IMR-90 (cell line): ENCODE measurements around the gene ID3. TPM values are rescaled to one million over a fixed set of nuclear protein-coding genes. Genes with fewer than 3 reads are reported as not detected.

ENCODE experiments used
- ATAC-seq: fragments of 200-7000 bp; cut with Tn5 transposase; 2 replicates; pipeline ENCODE4 v1.9.1; 2020; ENCODE audit warnings: low read depth, mild to moderate bottlenecking, moderate library complexity
- BruUV-seq: library from RNA; stranded (reverse); fragments of 400-500 nt; replicated peaks from 2 replicates; lab custom pipeline; 2021; lab: Mats Ljungman, UMichigan
- CTCF ChIA-PET: fragments of 300-600 bp; formaldehyde crosslinking; extraction: SDS; loops from one replicate; lab custom pipeline; 2021; ENCODE audit warnings: antibody characterized with exemption; lab: Yijun Ruan, JAX
- POLR2A ChIA-PET: fragments of 300-600 bp; sonication (Branson Sonifier 250); formaldehyde crosslinking; loops from one replicate; lab custom pipeline; 2022; ENCODE audit warnings: antibody characterized with exemption; ENCODE audit not compliant: unreplicated experiment; lab: Charles Lee
- DNase-seq: peaks from one replicate; pipeline ENCODE4 v3.0.0; 2013
- H2AFZ ChIP-seq: replicated peaks from 2 replicates; pipeline ENCODE3; 2013; ENCODE audit warnings: low read length, mild to moderate bottlenecking; ENCODE audit not compliant: poor library complexity
- H2AK5ac ChIP-seq: 2 replicates; pipeline ENCODE4 v1.6.1; 2013; ENCODE audit warnings: low read depth, low read length, inconsistent platforms
- H2AK9ac ChIP-seq: replicated peaks from 2 replicates; pipeline ENCODE3; 2013; ENCODE audit warnings: mild to moderate bottlenecking, low read depth, low read length, moderate library complexity; ENCODE audit not compliant: poor library complexity
- H2BK120ac ChIP-seq: 2 replicates; pipeline ENCODE4 v1.6.1; 2013; ENCODE audit warnings: low read depth, low read length, inconsistent platforms
- H2BK15ac ChIP-seq: 3 replicates; pipeline ENCODE4 v1.6.1; 2013; ENCODE audit warnings: low read depth, low read length, inconsistent platforms
- H2BK20ac ChIP-seq: 2 replicates; pipeline ENCODE4 v1.6.1; 2013; ENCODE audit warnings: low read depth, mild to moderate bottlenecking, inconsistent platforms, low read length, moderate library complexity
- H2BK5ac ChIP-seq: 2 replicates; pipeline ENCODE4 v1.6.1; 2013; ENCODE audit warnings: mild to moderate bottlenecking, low read depth, low read length, inconsistent platforms; ENCODE audit not compliant: poor library complexity, severe bottlenecking
- H3K14ac ChIP-seq: replicated peaks from 2 replicates; pipeline ENCODE4 v1.6.1; 2013; ENCODE audit warnings: low read depth, low read length, inconsistent platforms
- H3K18ac ChIP-seq: 2 replicates; pipeline ENCODE4 v1.6.1; 2013; ENCODE audit warnings: low read depth, low read length, control low read depth
- H3K23ac ChIP-seq: 2 replicates; pipeline ENCODE4 v1.6.1; 2013; ENCODE audit warnings: low read depth, low read length, inconsistent platforms
- H3K27ac ChIP-seq: 2 replicates; pipeline ENCODE4 v1.5.1; 2013; ENCODE audit warnings: mild to moderate bottlenecking, control low read depth, low read length; ENCODE audit not compliant: insufficient read depth
- H3K27me3 ChIP-seq: 2 replicates; pipeline ENCODE4 v1.6.1; 2013; ENCODE audit warnings: low read length; ENCODE audit not compliant: control insufficient read depth, insufficient read depth
- H3K36me3 ChIP-seq: 2 replicates; pipeline ENCODE4 v1.6.1; 2013; ENCODE audit warnings: low read length, mixed read lengths; ENCODE audit not compliant: control insufficient read depth, insufficient read depth
- H3K4ac ChIP-seq: 2 replicates; pipeline ENCODE4 v1.6.1; 2013; ENCODE audit warnings: low read depth, low read length, inconsistent platforms
- H3K4me1 ChIP-seq: 2 replicates; pipeline ENCODE4 v1.6.1; 2013; ENCODE audit warnings: low read length, mixed read lengths; ENCODE audit not compliant: control insufficient read depth, insufficient read depth
- H3K4me2 ChIP-seq: 2 replicates; pipeline ENCODE4 v1.6.1; 2013; ENCODE audit warnings: low read depth, mild to moderate bottlenecking, control low read depth, low read length, moderate library complexity
- H3K4me3 ChIP-seq: 2 replicates; pipeline ENCODE4 v1.5.1; 2013; ENCODE audit warnings: low read depth, mild to moderate bottlenecking, control low read depth, low read length, moderate library complexity; ENCODE audit not compliant: insufficient read depth
- H3K56ac ChIP-seq: 2 replicates; pipeline ENCODE4 v1.6.1; 2013; ENCODE audit warnings: low read length, inconsistent platforms; ENCODE audit not compliant: insufficient read depth; ENCODE audit errors: extremely low read depth
- H3K79me1 ChIP-seq, 2 experiments: 2 replicates each; pipeline ENCODE4 v1.6.1; 2013; ENCODE audit warnings: low read length in 2 of 2, inconsistent platforms in 1 of 2, low read depth in 1 of 2
- H3K9ac ChIP-seq: 2 replicates; pipeline ENCODE4 v1.6.1; 2013; ENCODE audit warnings: low read depth, low read length, control low read depth
- H3K9me1 ChIP-seq: 2 replicates; pipeline ENCODE4 v1.6.1; 2013; ENCODE audit warnings: low read length, inconsistent platforms; ENCODE audit not compliant: insufficient read depth
- H3K9me3 ChIP-seq: 2 replicates; pipeline ENCODE4 v1.6.1; 2013; ENCODE audit warnings: low read length; ENCODE audit not compliant: control insufficient read depth, insufficient read depth
- H4K20me1 ChIP-seq: 2 replicates; pipeline ENCODE4 v1.6.1; 2013; ENCODE audit warnings: low read length, inconsistent platforms; ENCODE audit not compliant: insufficient read depth
- H4K5ac ChIP-seq: 2 replicates; pipeline ENCODE4 v1.6.1; 2013; ENCODE audit warnings: mild to moderate bottlenecking, low read depth, low read length, control low read depth
- H4K8ac ChIP-seq, 2 experiments: 2 replicates each; pipeline ENCODE4 v1.6.1; 2013; ENCODE audit warnings: low read depth in 2 of 2, low read length in 2 of 2, control low read depth in 1 of 2, inconsistent platforms in 1 of 2
- H4K91ac ChIP-seq: 2 replicates; pipeline ENCODE4 v1.6.1; 2013; ENCODE audit warnings: low read depth, low read length, inconsistent platforms; ENCODE audit not compliant: insufficient read depth
- BHLHE40 ChIP-seq: fragments of 150-350 bp; IDR thresholded peaks from 2 replicates; pipeline ENCODE4 v1.6.1; 2016; ENCODE audit warnings: mild to moderate bottlenecking, low read depth, low read length
- CEBPB ChIP-seq: IDR thresholded peaks from 2 replicates; pipeline ENCODE4 v1.6.1; 2012; ENCODE audit warnings: low read depth, low read length, improper control_type of control experiment
- CHD1 ChIP-seq: IDR thresholded peaks from 2 replicates; pipeline ENCODE4 v1.6.1; 2012; ENCODE audit warnings: low read depth, low read length, improper control_type of control experiment
- CTCF ChIP-seq: conservative IDR thresholded peaks from 2 replicates; pipeline ENCODE4 v1.5.1; 2012; ENCODE audit warnings: mild to moderate bottlenecking, low read depth, low read length, improper control_type of control experiment
- ELK1 ChIP-seq: fragments of 150-350 bp; IDR thresholded peaks from 2 replicates; pipeline ENCODE4 v1.6.1; 2016; ENCODE audit warnings: low read depth, mild to moderate bottlenecking, low read length, moderate library complexity, borderline replicate concordance
- FOS ChIP-seq: fragments of 150-350 bp; IDR thresholded peaks from 2 replicates; pipeline ENCODE4 v1.6.1; 2016; ENCODE audit warnings: low read depth, low read length
- MAFK ChIP-seq: IDR thresholded peaks from 2 replicates; pipeline ENCODE4 v1.6.1; 2012; ENCODE audit warnings: low read depth, low read length, improper control_type of control experiment
- MAZ ChIP-seq: IDR thresholded peaks from 2 replicates; pipeline ENCODE4 v1.6.1; 2012; ENCODE audit warnings: low read depth, mild to moderate bottlenecking, low read length, improper control_type of control experiment, moderate library complexity, borderline replicate concordance
- MXI1 ChIP-seq: IDR thresholded peaks from 2 replicates; pipeline ENCODE4 v1.6.1; 2012; ENCODE audit warnings: low read depth, mild to moderate bottlenecking, low read length, moderate library complexity, borderline replicate concordance
- NFE2L2 ChIP-seq: fragments of 150-350 bp; IDR thresholded peaks from 2 replicates; pipeline ENCODE4 v1.6.1; 2016; ENCODE audit warnings: low read depth, mild to moderate bottlenecking, low read length
- POLR2A ChIP-seq: IDR thresholded peaks from 2 replicates; pipeline ENCODE4 v1.6.1; 2012; ENCODE audit warnings: mild to moderate bottlenecking, low read depth, low read length
- RAD21 ChIP-seq: IDR thresholded peaks from 2 replicates; pipeline ENCODE4 v1.6.1; 2012; ENCODE audit warnings: low read length, improper control_type of control experiment
- RCOR1 ChIP-seq: IDR thresholded peaks from 2 replicates; pipeline ENCODE4 v1.6.1; 2012; ENCODE audit warnings: mild to moderate bottlenecking, low read length, improper control_type of control experiment; ENCODE audit not compliant: insufficient replicate concordance
- RFX5 ChIP-seq: IDR thresholded peaks from 2 replicates; pipeline ENCODE4 v1.8.0; 2012; ENCODE audit warnings: low read depth, mild to moderate bottlenecking, low read length, moderate library complexity
- SMC3 ChIP-seq: fragments of 150-350 bp; IDR thresholded peaks from 2 replicates; pipeline ENCODE4 v1.6.1; 2016; ENCODE audit warnings: low read depth, mild to moderate bottlenecking, antibody characterized with exemption, low read length, moderate library complexity
- USF2 ChIP-seq: fragments of 150-350 bp; IDR thresholded peaks from 2 replicates; pipeline ENCODE4 v1.6.1; 2017; ENCODE audit warnings: mild to moderate bottlenecking, antibody characterized with exemption, low read length, low read depth
- WGBS, 2 experiments: methylation state at CpG; one replicate each; pipeline versions ENCODE4 v1.1.5 to v1.1.7; 2013; ENCODE audit warnings: missing lambda C conversion rate in 2 of 2; ENCODE audit not compliant: insufficient read length in 1 of 2; ENCODE audit errors: extremely low coverage in 2 of 2; 5-methylcytosine and 5-hydroxymethylcytosine counted together
- dilution Hi-C: fragments of 300-500 bp; cut with HindIII; formaldehyde crosslinking; loops from one replicate; pipeline ENCODE4 v1.14.3; 2018; ENCODE audit warnings: low sequenced_read_pairs; ENCODE audit not compliant: unreplicated experiment
- in situ Hi-C: fragments of 300-500 bp; cut with MboI; formaldehyde crosslinking; loops from 3 replicates; pipeline ENCODE4 v1.14.3; 2019; ENCODE audit warnings: low sequenced_read_pairs, inconsistent platforms, mixed read lengths
- intact Hi-C: fragments of 100-400 bp; cut with micrococcal nuclease; formaldehyde crosslinking; loops from 2 replicates; pipeline ENCODE4 v1.10.0; 2022
- polyA plus RNA-seq, 3 experiments: library from polyadenylated mRNA; depleted of rRNA; stranded (reverse); fragments of >200 nt; gene quantifications; 2 replicates each; pipeline ENCODE4 v1.2.3, GENCODE V29; 2012; ENCODE audit warnings: low replicate concordance in 1 of 3
- total RNA-seq: library from RNA; depleted of rRNA; stranded (reverse); fragments of >200 nt; gene quantifications from 2 replicates; pipeline ENCODE4 v1.2.3, GENCODE V29; 2012

Gene ID3
- total and polyA plus RNA-seq, 2 of the 4 experiments (the other 2 are of a cell fraction): 109 to 304 TPM

- H3K4me2 ChIP-seq: no peak overlapping the region
- H4K20me1 ChIP-seq: no peaks in the 10 kb centered on the region
- peak overlapping the region; percentile 30; the same call in 1 of the 2 replicates for H2AK5ac ChIP-seq
- H3K9me1 ChIP-seq: 0 out of 2 replicates have a peak, but pooled peaks cover 3% of the 10 kb centered on the region
- BruUV-seq: no TSS peak
- no peak overlapping the region for H2BK5ac ChIP-seq
- H2AFZ ChIP-seq: no peak overlapping the region
- in situ Hi-C loops (no loop called here), intact Hi-C loops (no loop called here), dilution Hi-C loops (no loop called here)
- H2AK9ac ChIP-seq: no peak overlapping the region
- H3K4me3 ChIP-seq: no peak overlapping the region
- no peaks in the 10 kb centered on the region for H3K9me3 ChIP-seq
- DNase-seq (no peak), ATAC-seq (no peak)
- no peak overlapping the region for H3K4ac ChIP-seq
- TF ChIP-seq RCOR1: no peak
- TF ChIP-seq CHD1: no peak
- TF ChIP-seq NFE2L2: no peak
- TF ChIP-seq MXI1: no peak
- no peak for TF ChIP-seq ELK1
- TF ChIP-seq MAZ: no peak
- TF ChIP-seq FOS: no peak
- no peak for TF ChIP-seq BHLHE40
- TF ChIP-seq CEBPB: no peak
- no peak for TF ChIP-seq CTCF
- no peak for TF ChIP-seq POLR2A
- TF ChIP-seq SMC3: no peak
- TF ChIP-seq MAFK: no peak
- no peak for TF ChIP-seq USF2
- no peak for TF ChIP-seq RFX5
- no peak for TF ChIP-seq RAD21
- no peak overlapping the region for H2BK20ac ChIP-seq
- no peak overlapping the region for H3K18ac ChIP-seq
- no peak overlapping the region for H2BK120ac ChIP-seq
- no peak overlapping the region for H4K5ac ChIP-seq
- no peaks in the 10 kb centered on the region for H3K79me1 ChIP-seq
- H2BK15ac ChIP-seq: no peak overlapping the region
- no peak overlapping the region for H3K14ac ChIP-seq
- no peak overlapping the region for H3K56ac ChIP-seq
- no peaks in the 10 kb centered on the region for H3K27me3 ChIP-seq
- ChIA-PET CTCF (no interaction called here), POLR2A (no interaction called here)
- no peaks in the 10 kb centered on the region; the same call in 1 of the 2 replicates for H3K4me1 ChIP-seq
- no peak overlapping the region; the same call in 1 of the 2 replicates for H4K91ac ChIP-seq
- H3K27ac ChIP-seq: no peak overlapping the region
- no peak overlapping the region for H4K8ac ChIP-seq
- H3K9ac ChIP-seq: no peak overlapping the region
- H3K36me3 ChIP-seq: no peaks in the 10 kb centered on the region
- H3K23ac ChIP-seq: no peak overlapping the region
- whole genome bisulfite sequencing, 2 experiments: 40% methylated on average over 1 of the region's 8 CpGs; no CpG with 5 or more reads in 1 of the 2 experiments
Measured at GRCh38 chr1:23598424-23598823, 39.1 kb upstream of the ID3 start.
